SK-N-MC (cell line): ENCODE data around the gene ABCA7.

Experiments used
- EZH2 ChIP-seq: fragments of 200-600 bp; sonication (generic); IDR thresholded peaks from one replicate; pipeline ENCODE4 v1.6.1; 2017; ENCODE audit warnings: antibody characterized with exemption
- FOXP2 ChIP-seq: optimal IDR thresholded peaks from 2 replicates; pipeline ENCODE3; 2011; ENCODE audit warnings: mild to moderate bottlenecking, moderate library complexity; ENCODE audit not compliant: insufficient read depth; ENCODE audit errors: extremely low read length, control extremely low read depth
- POLR2AphosphoS5 ChIP-seq: IDR thresholded peaks from 2 replicates; pipeline ENCODE4 v1.6.1; 2012; ENCODE audit warnings: mild to moderate bottlenecking, low read depth, low read length, borderline replicate concordance

DNA sequence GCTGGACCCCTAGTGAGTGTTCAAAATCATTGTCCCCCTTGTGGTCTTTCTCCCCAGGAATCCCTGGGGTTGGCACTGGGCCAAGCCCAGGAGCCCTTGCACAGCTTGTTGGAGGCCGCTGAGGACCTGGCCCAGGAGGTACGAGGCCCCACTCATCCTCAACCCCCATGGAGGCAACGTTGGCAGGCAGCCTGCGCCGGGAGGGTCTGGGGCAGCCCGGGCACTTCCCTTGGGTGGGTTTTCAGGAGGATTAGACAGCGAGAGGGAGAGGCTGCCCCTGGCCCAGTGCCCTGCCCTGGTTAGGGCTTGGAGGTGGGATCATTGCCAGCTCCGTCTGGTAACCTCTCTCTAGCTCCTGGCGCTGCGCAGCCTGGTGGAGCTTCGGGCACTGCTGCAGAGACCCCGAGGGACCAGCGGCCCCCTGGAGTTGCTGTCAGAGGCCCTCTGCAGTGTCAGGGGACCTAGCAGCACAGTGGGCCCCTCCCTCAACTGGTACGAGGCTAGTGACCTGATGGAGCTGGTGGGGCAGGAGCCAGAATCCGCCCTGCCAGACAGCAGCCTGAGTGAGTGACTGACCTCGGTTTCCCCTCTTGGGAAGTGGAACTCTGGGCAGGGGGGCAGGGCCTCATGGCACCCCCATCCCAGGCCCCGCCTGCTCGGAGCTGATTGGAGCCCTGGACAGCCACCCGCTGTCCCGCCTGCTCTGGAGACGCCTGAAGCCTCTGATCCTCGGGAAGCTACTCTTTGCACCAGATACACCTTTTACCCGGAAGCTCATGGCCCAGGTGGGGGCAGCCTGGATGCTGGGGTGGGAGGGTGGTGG, 3.0 kb downstream of the ABCA7 start:
- no peak for TF ChIP-seq EZH2
- TF ChIP-seq POLR2AphosphoS5 = no peak
- TF ChIP-seq FOXP2 = no peak
